Measurements from ENCODE around the gene C1QTNF12.

Gene C1QTNF12

DNA sequence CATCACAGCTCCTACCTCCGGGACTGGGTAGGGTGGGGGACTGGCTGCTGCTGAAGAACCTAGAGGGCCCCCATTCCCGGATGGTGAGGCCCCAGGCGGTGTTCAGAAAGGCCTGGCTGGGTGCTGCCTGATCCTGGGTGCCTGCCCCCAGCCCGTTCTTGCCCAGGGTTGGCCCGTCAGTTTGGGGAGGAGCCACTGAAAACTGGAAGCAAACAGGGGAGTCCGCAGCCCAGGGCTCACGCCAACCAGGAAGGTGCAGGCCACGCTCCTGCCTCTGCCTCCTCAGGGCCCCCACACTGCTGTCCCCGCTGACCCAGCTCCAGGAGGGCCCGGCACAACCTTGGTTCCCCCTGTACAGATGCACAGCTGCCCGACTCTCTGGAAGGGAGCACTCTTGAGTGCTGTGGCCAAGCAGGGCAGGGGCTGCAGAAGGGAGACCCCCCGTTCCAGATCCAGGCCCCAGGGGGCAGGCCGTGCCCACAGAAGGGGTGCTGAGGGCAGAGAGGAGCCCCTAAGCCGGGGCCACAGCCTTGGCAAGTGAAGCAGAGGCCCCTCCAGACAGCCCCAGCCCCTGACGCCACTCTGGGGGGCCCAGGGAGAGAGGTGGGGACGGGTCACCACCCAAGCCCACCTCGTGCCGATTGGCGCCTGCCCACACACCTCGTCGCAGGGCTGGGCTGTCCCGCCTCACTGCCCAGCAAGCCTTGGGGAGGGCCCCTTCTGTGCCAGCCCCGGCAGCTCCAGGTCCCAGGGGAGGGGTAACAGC, 5.5 kb downstream of the C1QTNF12 start:
- DNase-seq (ENCODE audit: low read depth) = peak; percentile 31

DNA sequence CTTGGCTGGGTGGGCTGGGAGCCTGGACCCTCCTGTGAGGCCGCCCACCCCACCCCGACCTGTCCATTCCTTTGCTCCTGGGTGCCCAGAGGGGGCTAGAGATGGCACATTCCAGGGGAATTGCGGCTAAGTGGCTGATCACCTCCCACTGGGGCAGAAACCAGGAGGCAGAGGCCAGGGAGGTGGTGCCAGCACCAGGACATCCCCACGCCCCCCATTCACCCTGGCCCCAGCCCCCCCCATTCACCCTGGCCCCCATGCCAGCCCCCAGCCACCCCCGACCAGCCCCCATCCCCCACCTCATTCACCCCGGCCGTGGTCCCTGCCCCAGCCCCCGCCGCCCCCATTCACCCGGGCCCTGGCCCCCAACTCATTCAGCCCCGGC, 6.2 kb downstream of the C1QTNF12 start:
- DNase-seq (ENCODE audit: low read depth) = no peak

DNA sequence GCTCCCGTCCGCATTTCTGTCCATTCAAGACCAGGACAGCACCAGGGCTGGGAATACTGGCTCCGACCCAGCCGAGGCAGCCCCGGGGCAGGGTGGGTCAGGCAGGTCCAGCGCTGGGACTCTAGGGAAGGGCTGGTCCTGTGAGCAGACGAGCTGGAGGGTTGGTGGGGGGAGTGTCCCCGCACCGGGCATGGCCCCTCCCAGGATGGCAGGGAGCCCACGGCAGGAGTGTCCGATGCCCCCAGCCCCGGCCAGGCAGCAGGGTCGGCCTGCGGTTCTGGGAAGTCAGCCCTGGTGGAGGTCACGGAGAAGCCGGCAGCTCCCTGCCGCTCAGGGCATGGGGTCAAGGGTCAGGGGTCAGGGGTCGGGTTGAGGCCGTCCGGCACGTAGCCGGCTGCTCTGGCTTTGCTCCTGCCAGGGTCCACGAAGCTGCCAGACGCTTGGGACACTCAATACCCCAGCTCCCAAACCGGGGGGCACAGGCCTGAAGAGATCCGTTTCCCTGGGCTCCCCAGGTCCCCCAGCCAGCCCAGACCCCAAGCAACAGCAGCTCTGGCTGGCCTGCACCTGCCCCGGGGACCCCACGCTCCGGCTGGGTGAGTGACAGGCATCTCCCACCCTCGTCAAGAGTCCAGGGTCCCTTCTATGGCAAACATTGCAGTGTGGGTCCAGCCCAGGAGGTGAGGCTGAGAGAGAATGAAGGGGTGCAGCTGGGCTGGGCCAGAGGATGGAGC, 6.7 kb downstream of the C1QTNF12 start:
- no peak for DNase-seq (ENCODE audit: low read depth)

DNA sequence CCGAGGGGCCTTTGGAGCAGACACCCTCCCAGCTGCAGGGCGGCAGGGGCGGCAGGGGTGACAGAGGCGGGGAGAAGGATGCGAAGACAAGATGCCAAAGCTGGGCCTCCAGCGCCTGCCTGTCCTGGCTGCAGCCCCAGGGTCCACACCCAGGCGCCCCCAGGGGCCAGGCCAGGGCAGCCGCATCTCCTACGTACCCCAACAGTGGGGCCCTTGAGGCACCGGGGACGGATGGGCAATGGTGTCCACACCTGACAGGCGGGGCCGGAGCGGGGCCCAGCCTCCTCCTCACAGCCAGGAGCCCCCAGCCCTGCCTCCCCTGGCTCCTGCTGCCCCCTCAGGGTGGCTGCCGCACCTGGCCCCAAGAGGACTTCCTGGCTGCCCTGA, 7.3 kb downstream of the C1QTNF12 start:
- no peak for DNase-seq (ENCODE audit: low read depth)

DNA sequence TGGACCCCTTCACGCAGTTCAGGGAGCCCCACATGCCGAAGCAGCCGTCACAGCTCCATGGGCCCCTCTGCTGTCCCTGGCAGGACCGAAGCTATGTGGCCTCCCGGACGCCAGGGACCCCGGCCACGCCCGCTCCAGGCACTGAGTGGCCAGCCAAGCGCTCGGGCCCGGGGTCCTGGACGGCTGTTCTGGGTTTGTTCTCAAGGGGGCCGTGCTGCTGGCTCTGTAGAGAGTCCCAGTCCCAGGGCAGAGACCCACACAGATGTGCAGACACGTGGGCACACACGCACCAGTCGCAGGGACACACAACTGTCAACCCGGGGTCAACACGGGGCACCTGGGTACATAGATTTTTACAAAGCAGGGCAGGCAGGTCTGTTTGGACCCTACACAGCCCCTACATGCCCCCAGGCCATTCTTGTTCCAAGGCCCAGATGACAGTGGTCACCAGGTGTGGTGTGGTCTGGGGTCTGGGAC, 7.8 kb downstream of the C1QTNF12 start:
- no peak for DNase-seq (ENCODE audit: low read depth)

DNA sequence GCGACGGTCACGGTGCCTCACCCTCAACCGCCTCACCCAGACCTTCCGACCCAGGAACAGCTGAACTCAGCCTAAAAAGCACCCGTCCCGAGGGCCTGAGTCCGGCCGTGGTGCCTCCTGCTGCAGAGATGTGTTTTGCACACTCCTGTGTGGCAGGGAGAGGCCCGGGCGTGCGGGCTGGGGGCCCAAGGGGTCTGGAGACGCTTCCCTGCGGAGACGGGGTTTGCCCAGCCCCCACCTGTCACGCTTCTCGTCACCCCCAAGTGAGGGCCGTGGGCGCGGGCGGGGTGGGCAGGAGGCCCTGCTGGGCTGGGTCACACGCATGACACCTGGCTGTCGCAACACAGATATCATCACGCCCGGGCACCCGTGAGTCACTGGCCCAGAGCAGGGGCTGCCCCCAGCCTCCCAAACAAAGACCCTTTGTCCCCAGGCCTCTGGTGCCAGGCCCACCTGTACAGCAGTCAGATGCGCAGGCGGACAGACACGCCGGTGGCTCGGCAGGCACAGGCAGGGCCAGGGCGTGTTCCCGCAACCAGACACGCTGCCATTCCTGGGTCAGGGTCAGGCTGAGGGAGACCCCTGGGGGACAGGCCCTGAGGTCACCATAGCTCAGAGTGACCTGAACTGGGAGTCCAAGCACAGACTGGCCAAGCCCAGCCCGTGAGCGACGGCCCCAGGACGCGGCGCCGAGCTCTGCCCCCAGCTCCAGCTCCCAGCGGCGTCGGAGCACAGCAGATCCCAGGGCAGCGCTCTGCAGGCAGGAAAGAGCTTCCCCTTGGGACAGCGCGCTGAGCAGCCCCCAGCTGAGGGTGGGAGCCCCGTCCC, 8.4 kb downstream of the C1QTNF12 start:
- DNase-seq (ENCODE audit: low read depth) = no peak

DNA sequence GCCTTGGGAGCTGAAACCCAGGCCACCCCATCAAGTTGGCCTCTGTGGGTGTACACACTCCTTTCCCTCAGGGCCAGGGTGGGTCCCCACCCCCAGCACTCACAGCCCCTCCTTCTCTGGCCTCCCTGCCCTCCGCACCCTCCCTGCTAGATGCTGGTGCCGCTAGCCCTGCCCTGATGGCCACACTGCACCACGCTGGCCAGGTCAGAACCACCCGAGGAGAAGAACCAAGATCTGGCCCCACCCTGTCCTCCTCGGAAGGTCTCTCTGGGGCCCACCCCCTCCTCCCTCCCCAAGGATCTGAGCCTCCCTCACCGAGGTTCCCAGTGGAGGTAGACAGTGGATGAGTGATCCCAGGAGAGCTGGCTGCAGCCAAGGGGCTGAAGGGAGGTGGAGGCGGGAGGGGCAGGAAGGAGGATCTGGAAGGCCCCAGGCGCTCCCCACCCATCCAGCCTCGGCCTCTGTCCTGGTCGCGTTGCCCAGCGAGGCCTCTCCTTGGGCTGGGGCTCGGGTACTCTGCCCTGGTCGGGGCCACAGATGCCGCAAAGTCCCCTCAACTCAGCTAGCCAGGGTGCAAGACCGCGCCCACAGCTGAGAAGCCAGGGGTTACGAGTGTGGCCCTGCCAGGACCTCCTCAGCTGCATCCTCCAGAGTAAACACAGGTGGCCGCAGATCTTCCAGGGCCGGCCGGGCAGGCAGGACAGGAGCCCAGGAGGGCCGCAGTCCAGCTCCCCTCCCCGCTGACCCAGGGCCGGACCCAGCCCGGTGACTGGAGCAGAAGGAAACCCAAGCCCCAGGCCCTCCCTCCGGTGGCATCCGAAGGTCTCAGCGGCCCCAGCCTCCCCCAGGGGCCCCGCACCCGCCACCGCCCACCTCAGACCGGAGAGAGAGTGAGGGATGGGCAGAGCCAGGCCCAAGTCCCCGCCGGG, 9.3 kb downstream of the C1QTNF12 start:
- no peak for DNase-seq (ENCODE audit: low read depth)

DNA sequence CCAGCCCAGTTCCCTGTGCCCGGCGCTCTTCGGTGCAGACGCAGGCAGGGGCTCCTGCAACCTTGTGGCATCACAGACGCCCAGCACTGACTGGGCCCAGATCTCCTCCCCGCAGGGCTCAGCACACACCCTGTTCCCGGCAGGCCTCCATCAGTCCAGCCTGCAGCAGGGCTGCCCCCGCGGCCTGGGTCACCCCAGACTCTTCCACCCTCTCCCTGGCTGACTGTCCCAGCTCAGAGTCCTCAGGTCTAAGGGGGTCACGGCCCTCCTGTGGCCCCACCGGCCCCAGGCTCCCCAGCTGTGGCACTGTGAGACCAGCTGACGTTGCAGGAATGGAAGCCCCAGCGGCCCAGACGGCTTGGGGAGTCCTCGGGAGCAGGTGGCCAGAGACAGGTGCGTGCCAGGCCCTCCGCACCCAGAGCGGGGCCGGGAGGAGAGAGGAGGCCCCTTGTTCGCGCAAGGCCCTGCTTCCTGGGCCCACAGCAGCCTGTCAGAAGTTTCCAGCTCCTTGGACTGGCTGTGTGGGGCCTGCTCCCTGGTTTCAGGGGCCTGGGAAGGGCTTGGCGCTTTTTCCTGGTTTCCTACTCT, 10.3 kb downstream of the C1QTNF12 start:
- DNase-seq (ENCODE audit: low read depth) = no peak

DNA sequence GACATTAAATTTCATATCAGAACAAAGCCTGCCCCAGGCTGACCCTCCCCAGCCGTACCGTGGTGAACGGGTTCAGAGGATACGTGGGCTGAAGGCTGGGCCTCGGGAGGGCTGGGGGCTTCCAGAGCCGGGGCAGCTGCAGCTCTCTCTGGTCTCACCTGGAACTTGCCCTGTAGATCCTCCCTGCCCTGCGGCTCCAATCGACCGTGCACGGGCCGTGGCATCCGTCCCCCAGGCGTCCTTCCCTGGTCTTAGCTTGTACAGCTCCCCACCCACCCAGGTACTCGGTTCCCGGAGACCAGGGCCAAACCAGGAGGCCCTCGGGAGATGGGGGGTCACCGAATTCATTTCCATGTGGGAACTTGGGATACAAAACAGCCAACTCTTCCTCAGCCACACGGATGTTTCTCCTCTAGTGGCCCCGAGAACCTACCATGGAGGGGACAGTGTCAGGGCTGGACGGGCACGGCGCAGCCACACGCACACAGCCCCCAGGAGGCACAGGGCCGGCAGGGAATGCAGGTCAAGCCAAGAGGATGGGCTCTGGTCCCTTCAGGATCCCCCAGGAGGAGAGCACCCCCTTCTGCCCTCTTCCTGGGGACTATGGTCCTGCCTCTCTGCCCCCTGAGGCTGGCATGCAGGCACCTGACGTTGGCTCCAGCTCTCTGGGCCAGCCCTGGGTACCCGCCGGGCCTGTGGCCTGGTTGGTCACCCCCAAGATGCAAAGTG, 11.3 kb downstream of the C1QTNF12 start:
- DNase-seq (ENCODE audit: low read depth) = no peak

DNA sequence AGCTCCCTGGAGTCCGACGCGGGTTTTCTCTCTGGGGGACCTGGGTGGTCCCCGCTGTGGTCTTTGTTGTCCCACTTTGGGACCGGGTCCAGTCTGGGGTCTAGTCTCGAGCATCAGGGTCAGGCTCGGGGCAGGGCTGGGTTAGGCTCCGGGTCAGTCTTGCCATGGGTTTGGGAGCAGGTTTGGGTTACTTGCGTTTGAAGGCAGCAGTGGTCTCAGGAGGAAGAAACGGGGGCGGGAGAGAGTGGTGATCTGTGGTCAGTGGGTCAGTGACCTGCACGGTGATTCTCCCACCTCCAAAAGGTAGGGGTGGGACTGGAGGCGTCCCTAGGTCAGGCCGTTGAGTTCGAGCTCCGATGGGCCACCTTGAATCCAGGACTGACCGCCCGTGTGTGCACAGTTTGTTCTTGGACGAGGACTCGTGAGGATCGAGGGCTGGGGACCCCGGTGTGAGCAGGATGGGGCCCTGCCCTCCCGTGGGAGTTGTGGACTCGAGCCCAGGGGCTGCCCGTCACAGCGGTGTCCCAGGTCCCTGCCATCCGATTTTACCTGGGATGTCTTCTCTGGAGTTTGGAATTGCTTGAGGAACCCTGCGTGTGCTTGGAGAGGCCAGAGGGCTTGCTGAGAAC, 12.2 kb downstream of the C1QTNF12 start:
- no peak for DNase-seq (ENCODE audit: low read depth)

DNA sequence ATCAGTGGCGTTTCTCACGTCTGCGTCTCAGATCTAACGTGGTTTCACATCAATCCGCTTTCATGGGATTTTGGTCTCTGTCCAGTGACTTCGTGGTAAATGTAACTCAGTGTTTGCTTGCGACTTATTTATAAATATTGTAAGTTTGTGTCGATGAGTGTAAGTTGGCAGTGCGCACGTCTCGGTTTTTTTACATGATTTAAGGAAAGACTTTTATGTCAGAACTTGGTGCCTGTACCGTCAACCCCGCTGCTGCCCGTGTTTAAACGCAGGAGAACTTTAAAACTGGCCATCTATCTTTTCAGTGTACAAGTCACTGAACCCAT, 13.0 kb downstream of the C1QTNF12 start:
- DNase-seq (ENCODE audit: low read depth) = no peak

DNA sequence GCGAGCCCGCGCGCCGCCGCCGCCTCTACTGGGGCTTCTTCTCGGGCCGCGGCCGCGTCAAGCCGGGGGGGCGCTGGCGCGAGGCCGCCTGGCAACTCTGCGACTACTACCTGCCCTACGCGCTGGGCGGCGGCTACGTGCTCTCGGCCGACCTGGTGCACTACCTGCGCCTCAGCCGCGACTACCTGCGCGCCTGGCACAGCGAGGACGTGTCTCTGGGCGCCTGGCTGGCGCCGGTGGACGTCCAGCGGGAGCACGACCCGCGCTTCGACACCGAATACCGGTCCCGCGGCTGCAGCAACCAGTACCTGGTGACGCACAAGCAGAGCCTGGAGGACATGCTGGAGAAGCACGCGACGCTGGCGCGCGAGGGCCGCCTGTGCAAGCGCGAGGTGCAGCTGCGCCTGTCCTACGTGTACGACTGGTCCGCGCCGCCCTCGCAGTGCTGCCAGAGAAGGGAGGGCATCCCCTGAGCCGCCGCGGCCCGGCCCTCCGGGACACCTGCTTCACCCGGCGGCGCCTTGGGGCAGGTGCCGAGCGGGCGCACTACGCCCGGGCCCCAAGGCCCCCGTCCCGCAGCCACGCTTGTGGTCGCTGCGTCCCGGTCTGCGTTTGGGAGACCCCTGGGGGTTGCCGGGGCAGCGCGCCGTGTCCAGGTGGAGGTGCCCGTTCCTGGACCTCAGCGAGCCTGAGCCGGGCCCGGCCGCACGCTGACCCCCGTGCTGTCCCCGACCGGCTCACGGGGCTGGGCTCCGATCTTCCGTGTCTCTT, 13.5 kb downstream of the C1QTNF12 start:
- DNase-seq (ENCODE audit: low read depth) = no peak

DNA sequence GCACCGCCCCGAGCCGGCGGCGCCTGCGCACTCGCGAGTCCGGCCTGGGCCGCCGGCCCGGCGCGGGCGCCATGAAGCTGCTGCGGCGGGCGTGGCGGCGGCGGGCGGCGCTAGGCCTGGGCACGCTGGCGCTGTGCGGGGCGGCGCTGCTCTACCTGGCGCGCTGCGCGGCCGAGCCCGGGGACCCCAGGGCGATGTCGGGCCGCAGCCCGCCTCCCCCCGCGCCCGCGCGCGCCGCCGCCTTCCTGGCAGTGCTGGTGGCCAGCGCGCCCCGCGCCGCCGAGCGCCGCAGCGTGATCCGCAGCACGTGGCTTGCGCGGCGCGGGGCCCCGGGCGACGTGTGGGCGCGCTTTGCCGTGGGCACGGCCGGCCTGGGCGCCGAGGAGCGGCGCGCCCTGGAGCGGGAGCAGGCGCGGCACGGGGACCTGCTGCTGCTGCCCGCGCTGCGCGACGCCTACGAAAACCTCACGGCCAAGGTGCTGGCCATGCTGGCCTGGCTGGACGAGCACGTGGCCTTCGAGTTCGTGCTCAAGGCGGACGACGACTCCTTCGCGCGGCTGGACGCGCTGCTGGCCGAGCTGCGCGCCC, 14.2 kb downstream of the C1QTNF12 start, which contains the start of gene B3GALT6:
TSS of gene B3GALT6 (plus strand) at position 30 of the 588 bp plus-strand sequence. CDS start at position 72, 42 bp downstream.
- no peak for DNase-seq (ENCODE audit: low read depth)

DNA sequence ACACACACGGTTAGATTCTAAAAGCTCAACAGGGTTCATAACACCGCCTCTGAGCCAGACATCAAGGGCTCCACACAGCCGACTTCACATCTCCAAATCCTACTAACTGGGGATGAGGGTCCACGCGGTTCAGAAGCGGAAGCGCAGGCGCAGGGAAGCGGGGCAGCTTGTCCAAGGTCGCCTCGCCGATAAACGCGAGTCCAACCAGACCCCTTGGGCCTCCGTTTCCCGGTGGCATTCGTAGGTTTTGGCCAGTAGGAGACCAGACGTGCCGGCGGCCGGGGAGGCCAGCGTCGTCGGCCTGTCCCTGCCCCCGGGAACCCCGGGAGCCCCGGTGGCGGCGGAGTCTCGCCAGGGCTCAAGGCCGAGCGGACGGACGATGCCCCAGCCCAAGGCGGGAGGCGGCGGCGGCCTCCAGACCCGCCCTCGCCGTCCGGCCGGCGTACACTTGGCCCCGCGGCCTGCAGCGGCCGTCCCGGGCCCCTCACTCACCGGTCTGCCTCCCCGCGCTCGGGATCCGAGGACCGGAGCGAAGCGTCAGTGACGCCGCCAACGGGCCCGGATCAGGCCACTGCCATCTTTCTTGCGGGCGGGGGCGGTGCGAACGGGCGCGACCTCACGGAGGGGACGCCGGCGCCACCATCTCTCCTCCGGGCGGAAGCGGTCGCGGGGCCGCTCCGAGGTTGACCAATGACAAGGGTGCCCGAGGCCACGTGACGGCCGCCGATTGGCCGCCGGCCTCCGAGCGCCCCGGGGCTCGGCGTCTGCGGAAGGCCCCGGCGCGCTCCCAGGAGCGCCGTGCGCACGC, 14.9 kb downstream of the C1QTNF12 start, which contains the start of gene SDF4:
TSS of gene SDF4 (minus strand) at position 602 of the 808 bp plus-strand sequence. CDS start 3,229 bp downstream, outside the sequence.
- peak; percentile 96 for DNase-seq (ENCODE audit: low read depth)

DNA sequence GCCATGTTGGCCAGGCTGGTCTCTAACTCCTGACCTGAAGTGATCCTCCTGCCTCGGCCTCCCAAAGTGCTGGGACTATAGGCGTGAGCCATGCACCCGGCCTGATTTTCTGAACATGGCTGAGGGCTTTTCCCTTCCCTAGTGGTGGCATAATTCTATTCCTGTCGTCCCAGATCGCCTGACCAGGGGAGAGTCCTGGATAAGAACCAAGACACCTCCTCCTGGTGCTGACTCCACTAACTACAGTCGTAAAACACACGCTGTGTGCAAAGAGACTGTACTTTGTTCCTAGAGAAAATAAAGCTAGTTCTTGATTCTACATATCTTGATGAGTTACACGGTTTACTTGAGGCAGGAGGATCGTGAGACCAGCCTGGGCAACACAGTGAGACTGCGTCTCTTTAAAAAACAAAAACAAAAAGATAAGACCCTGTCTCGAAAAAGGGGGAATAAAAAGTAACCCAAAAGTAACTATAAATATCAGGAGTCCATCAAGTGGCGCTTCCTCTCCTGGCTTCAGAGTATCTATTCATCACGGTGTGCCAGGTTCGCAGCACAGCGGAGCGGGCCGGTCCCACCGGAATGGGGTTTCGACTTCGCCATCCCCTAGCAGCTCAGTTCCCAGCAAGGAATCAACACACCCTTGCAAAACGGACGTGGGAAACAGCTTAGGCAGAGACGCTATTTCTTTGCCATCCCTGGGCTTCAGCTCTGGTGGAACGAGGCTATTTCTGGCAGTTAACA, 15.7 kb downstream of the C1QTNF12 start:
- peak; percentile 80 for DNase-seq (ENCODE audit: low read depth)

DNA sequence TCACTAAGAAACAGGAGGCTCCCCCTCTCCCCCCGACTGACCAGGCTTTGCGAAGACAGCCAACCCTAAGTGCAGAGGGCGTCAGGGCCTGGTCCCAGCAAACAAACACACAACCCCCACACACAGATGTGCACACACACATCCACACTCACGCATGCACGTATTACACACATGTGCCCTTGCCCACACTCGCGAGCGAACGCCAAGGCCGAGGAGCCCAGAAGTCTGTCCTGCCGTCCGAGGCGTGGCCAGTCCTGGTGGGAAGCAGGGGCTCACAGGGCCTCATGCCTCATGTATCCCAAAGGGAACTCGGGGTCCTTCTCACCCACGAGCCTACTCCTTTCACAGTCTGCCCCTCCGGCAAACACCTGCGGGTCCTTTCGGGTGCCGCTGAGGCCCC, 16.8 kb downstream of the C1QTNF12 start:
- DNase-seq (ENCODE audit: low read depth) = no peak
